Activated CD4-positive, alpha-beta T cell treated with anti-CD3 and anti-CD28 coated beads for 36 hours (primary cell): ENCODE data around the gene U2AF1L4. TPM values are rescaled to one million over a fixed set of nuclear protein-coding genes. Genes with fewer than 3 reads are reported as not detected.

ENCODE experiments used
- ATAC-seq: fragments of 200-7000 bp; cut with Tn5 transposase; one replicate; pipeline ENCODE4 v1.10.0; 2021; ENCODE audit warnings: mild to moderate bottlenecking, moderate library complexity
- CTCF ChIA-PET: fragments of 350-600 bp; sonication (Branson Sonifier 250); formaldehyde crosslinking; loops from one replicate; lab custom pipeline; 2021; ENCODE audit warnings: antibody characterized with exemption; lab: Charles Lee
- POLR2A ChIA-PET: fragments of 350-600 bp; sonication (Branson Sonifier 250); formaldehyde crosslinking; loops from one replicate; lab custom pipeline; 2021; ENCODE audit warnings: antibody characterized with exemption, inconsistent platforms; lab: Charles Lee
- DNase-seq: peaks from one replicate; pipeline ENCODE4 v3.0.0-alpha.2; 2020
- H3K27ac Mint-ChIP-seq: one replicate; pipeline ENCODE4 v1.8.0; 2021; ENCODE audit warnings: mixed read lengths
- H3K27me3 Mint-ChIP-seq: one replicate; pipeline ENCODE4 v1.8.0; 2021; ENCODE audit warnings: mixed read lengths
- H3K36me3 Mint-ChIP-seq: one replicate; pipeline ENCODE4 v1.8.0; 2021; ENCODE audit warnings: low read depth, mixed read lengths
- H3K4me1 Mint-ChIP-seq: one replicate; pipeline ENCODE4 v1.8.0; 2021; ENCODE audit warnings: mixed read lengths
- H3K4me3 Mint-ChIP-seq: one replicate; pipeline ENCODE4 v1.8.0; 2021; ENCODE audit warnings: mild to moderate bottlenecking, moderate library complexity, mixed read lengths
- H3K9me3 Mint-ChIP-seq: one replicate; pipeline ENCODE4 v1.8.0; 2021; ENCODE audit warnings: low read depth, mixed read lengths
- intact Hi-C, 2 experiments: fragments of 100-400 bp; cut with DNase I in 1 of 2; cut with micrococcal nuclease in 1 of 2; formaldehyde crosslinking; loops; one replicate each; pipeline versions ENCODE4 v1.14.2 to v1.15.1; 2022 to 2024; cut with DNase I, micrococcal nuclease
- total RNA-seq, 2 experiments: library from RNA; stranded (reverse); gene quantifications; one replicate each; pipeline ENCODE4 v1.2.3, GENCODE V29; 2021

The U2AF1L4 gene
- total RNA-seq, 2 experiments from 2014 or later, result 31.6 to 37.5 TPM

- Mint-ChIP-seq H3K9me3 (no peaks in the 10 kb centered on the region), H3K27me3 (no peaks in the 10 kb centered on the region), H3K4me3 (peak overlapping the region; percentile 99), H3K4me1 (peaks cover 51% of the 10 kb centered on the region), H3K27ac (peak overlapping the region; percentile 100), H3K36me3 (peaks cover 28% of the 10 kb centered on the region)
- ATAC-seq, result no peak
- POLR2A ChIA-PET, result interaction anchor here (0.5 to 1.0 kb wide), 3 partner anchors 113 to 749 kb away, joined by 4 to 5 read pairs (median 5); no protein-coding TSS in a partner anchor
- CTCF ChIA-PET, result interaction anchor here (1.5 to 1.6 kb wide), 2 partner anchors 124 to 185 kb away, joined by 4 to 5 read pairs; no protein-coding TSS in a partner anchor
- intact Hi-C loops, result loop anchor here in 1 of 2 experiments (10.0 kb wide), 1 partner anchor 601 kb away; the partner anchor contains the start of gene FXYD7
- DNase-seq, result no peak
These were observed 857 bp upstream of the U2AF1L4 start for GRCh38 chr19:35746087-35746462.

DNA sequence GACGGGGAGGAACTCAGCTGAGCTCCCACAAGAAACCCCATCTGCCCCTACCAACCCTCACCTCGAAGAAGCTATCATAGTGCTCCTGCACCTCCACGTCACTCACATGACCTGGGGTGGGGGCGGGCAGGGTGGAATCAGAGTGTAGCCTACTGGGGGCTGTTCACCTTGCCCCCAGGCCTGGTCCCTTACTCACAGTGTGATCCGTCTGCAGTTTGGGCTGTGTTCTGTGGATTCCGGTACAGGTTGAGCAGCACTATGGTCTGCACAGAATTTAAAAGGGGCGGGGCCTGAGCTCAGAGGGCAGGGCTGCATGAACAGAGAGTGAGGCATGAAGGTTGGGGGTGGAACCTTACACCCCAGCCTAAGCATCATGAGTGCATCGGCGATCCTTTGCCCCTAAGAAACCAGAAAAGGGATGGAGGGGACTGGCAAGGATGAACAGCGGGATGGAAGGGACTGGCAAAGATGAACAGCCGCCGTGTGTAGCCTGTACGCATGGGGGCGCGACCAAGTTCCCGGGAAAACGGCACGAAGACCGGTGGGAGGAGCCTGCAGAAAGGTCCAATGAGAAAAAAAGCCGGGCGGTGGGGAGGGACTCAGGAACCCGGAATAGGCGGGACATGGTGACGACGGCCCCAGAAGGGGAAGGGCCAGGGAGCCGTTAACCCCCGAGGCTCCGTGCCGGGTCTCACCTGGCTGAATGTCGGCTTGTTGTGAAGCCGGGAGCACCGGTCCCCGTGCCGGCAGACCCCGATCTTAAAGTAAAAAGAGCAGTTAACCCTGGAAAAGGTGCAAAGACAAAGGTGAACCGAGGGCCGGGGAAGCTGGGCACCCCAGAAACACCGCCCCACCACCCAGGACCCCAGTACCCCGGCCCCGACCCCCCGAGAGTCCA is 539 bp downstream of the U2AF1L4 start:
- ATAC-seq, result peak; percentile 57
- H3K4me3 Mint-ChIP-seq, result peak overlapping the region; percentile 99
- ChIA-PET POLR2A (interaction anchor here (1.0 to 2.3 kb wide), 4 partner anchors 26 to 187 kb away, joined by 4 to 13 read pairs (median 8); no protein-coding TSS in a partner anchor), CTCF (interaction anchor here (0.6 to 2.0 kb wide), 8 partner anchors 23 to 398 kb away, joined by 3 to 8 read pairs (median 4); no protein-coding TSS in a partner anchor)
- no peaks in the 10 kb centered on the region for H3K9me3 Mint-ChIP-seq
- intact Hi-C loops, result loop anchor here (1.0 to 10.0 kb wide), 14 partner anchors 27 to 600 kb away; partner anchors contain the start of genes ARHGAP33 (in 2 of the 2), ETV2 (in 1 of the 2), FXYD7 (in 1 of the 2) and SDHAF1 (in 1 of the 2)
- peak overlapping the region; percentile 100 for H3K27ac Mint-ChIP-seq
- H3K27me3 Mint-ChIP-seq, result no peaks in the 10 kb centered on the region
- H3K36me3 Mint-ChIP-seq, result peaks cover 30% of the 10 kb centered on the region
- peak; percentile 96 for DNase-seq
- peaks cover 49% of the 10 kb centered on the region for H3K4me1 Mint-ChIP-seq

DNA sequence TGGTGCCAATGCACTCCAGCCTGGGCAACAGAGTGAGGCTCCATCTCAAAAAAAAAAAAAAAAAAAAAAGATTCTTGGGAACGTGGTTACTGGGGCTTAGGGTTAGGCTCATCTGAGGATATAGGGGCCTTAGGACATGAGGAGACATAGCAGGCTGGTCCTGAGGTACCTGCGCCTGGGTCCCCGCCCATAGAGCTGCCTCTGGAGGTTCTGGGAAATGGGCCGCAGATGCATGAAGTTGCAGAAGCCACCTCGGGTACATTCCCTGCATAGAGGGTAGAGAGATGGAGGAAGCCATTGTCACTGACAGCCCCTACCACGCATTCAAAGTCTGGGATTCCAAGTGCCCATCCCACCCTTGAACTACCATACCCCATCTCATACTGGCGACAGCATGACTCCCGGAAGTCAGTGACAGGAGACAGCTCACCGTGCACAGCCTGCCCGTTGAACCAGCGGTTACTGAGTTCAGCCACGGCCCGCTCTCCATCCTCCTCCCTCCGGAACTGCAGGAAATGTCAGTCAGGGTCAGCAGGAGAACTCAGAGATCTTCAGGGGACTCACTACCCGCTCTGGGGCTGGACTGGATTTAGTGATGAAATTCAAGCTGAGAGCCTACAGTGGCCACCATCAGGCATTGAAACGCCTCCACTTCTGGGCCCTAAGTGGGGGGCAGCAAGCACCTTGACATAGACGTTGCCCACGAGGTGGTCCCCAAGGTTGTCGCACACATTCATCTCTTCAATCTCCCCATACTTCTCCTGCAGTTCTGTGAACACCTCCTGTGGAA is 1.4 kb downstream of the U2AF1L4 start:
- peak overlapping the region; percentile 99 for H3K4me3 Mint-ChIP-seq
- ChIA-PET POLR2A (interaction anchor here (1.8 to 2.3 kb wide), 2 partner anchors 25 to 41 kb away, joined by 10 to 13 read pairs; no protein-coding TSS in a partner anchor), CTCF (interaction anchor here (1.0 to 2.0 kb wide), 5 partner anchors 22 to 186 kb away, joined by 3 to 8 read pairs (median 4); no protein-coding TSS in a partner anchor)
- H3K36me3 Mint-ChIP-seq, result peaks cover 31% of the 10 kb centered on the region
- peak overlapping the region; percentile 100 for H3K27ac Mint-ChIP-seq
- H3K9me3 Mint-ChIP-seq, result no peaks in the 10 kb centered on the region
- peaks cover 46% of the 10 kb centered on the region for H3K4me1 Mint-ChIP-seq
- DNase-seq (no peak), ATAC-seq (no peak)
- intact Hi-C loops, result loop anchor here (1.0 to 10.0 kb wide), 9 partner anchors 27 to 599 kb away; partner anchors contain the start of genes ARHGAP33 (in 2 of the 2), ETV2 (in 1 of the 2), FXYD7 (in 1 of the 2) and SDHAF1 (in 1 of the 2)
- H3K27me3 Mint-ChIP-seq, result no peaks in the 10 kb centered on the region

- ATAC-seq (peak; percentile 1), DNase-seq (peak; percentile 88)
- Mint-ChIP-seq H3K9me3 (no peaks in the 10 kb centered on the region), H3K36me3 (peaks cover 41% of the 10 kb centered on the region), H3K4me3 (peak within 1 kb of the TSS; percentile 99), H3K4me1 (peaks cover 39% of the 10 kb centered on the region), H3K27me3 (no peaks in the 10 kb centered on the region), H3K27ac (peak within 1 kb of the TSS; percentile 96)
- ChIA-PET CTCF (interaction anchor here (1.0 to 1.2 kb wide), 3 partner anchors 15 to 44 kb away, joined by 3 read pairs; partner anchors contain the start of gene HSPB6), POLR2A (interaction anchor here (0.8 to 1.2 kb wide), 5 partner anchors 24 to 189 kb away, joined by 3 to 8 read pairs (median 6); partner anchors contain the start of gene COX6B1)
- intact Hi-C loops, result loop anchor here (1.0 to 10.0 kb wide), 4 partner anchors 15 to 597 kb away; partner anchors contain the start of genes ETV2 (in 1 of the 2), FXYD7 (in 1 of the 2), HSPB6 (in 1 of the 2) and SDHAF1 (in 1 of the 2)
These were observed 3.0 kb downstream of the U2AF1L4 start, which contains the start of gene IGFLR1 for GRCh38 chr19:35742121-35742724. Gene IGFLR1 (minus strand): TSS chr19:35742452. CDS start chr19:35741180, 1,272 bp downstream.

- intact Hi-C loops, result loop anchor here (1.0 to 10.0 kb wide), 6 partner anchors 48 to 596 kb away; partner anchors contain the start of genes ETV2 (in 1 of the 2), FXYD7 (in 1 of the 2), POLR2I (in 1 of the 2) and SDHAF1 (in 1 of the 2)
- H3K9me3 Mint-ChIP-seq, result no peaks in the 10 kb centered on the region
- DNase-seq (no peak), ATAC-seq (no peak)
- H3K4me1 Mint-ChIP-seq, result peaks cover 33% of the 10 kb centered on the region
- peaks cover 46% of the 10 kb centered on the region for H3K36me3 Mint-ChIP-seq
- ChIA-PET CTCF (interaction anchor here (0.7 to 2.2 kb wide), 9 partner anchors 10 to 273 kb away, joined by 3 to 14 read pairs (median 3); partner anchors contain the start of gene ALKBH6), POLR2A (interaction anchor here (1.0 to 1.3 kb wide), 7 partner anchors 12 to 49 kb away, joined by 3 to 6 read pairs (median 4); no protein-coding TSS in a partner anchor)
- no peaks in the 10 kb centered on the region for H3K27me3 Mint-ChIP-seq
- H3K27ac Mint-ChIP-seq, result peak overlapping the region; percentile 96
- peak overlapping the region; percentile 82 for H3K4me3 Mint-ChIP-seq
These were observed 4.1 kb downstream of the U2AF1L4 start for GRCh38 chr19:35741203-35741515.

DNA sequence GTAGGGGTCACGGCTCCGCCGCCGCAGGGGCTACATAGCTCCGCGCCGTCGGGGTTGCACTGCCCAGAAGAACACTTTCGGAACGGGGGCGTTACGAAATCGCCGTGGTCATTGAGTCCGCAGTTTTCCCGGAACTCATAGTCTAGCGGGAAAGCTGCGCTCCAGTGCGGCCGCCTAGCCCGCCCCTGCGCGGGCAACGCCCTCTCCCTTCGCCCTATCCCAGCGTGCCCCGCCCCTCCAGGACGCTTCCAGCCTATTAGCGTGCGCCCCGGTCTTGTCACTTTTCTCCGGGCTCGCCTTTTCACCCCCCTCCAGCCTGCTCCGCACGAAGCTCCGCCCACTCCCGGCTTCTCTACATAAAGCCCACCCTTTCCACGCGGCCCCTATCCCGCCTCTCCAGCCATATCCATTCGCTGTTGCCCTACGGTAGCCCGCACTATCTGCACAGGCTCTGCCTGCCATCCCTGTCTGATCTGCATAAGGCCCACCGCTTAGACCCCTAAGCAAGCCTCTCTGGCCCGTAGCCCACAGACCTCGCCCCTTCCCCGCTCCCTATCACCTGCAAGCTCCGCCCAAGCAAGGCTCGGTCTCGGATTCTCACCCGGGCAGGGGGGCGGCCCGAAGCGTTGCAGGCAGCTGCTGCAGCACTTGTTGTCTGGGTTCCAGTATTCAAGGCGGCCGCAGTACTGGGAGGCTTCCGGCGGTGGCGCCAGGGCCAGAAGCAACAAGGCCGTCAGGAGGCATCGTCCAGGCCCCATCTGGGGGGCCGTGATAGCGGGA is 4.6 kb downstream of the U2AF1L4 start:
- H3K4me1 Mint-ChIP-seq, result peaks cover 28% of the 10 kb centered on the region
- H3K27ac Mint-ChIP-seq, result peak overlapping the region; percentile 96
- ATAC-seq, result peak; percentile 67
- POLR2A ChIA-PET, result interaction anchor here (0.6 to 1.3 kb wide), 9 partner anchors 10 to 49 kb away, joined by 3 to 6 read pairs (median 4); no protein-coding TSS in a partner anchor
- no peaks in the 10 kb centered on the region for H3K27me3 Mint-ChIP-seq
- H3K4me3 Mint-ChIP-seq, result peak overlapping the region; percentile 82
- no peaks in the 10 kb centered on the region for H3K9me3 Mint-ChIP-seq
- DNase-seq, result peak; percentile 99
- intact Hi-C loops, result loop anchor here (1.0 to 10.0 kb wide), 14 partner anchors 18 to 596 kb away; partner anchors contain the start of genes APLP1 (in 1 of the 2), ARHGAP33 (in 1 of the 2), ETV2 (in 1 of the 2) and FXYD7 (in 1 of the 2)
- peaks cover 49% of the 10 kb centered on the region for H3K36me3 Mint-ChIP-seq
- CTCF ChIA-PET, result interaction anchor here (0.6 to 2.2 kb wide), 14 partner anchors 10 to 274 kb away, joined by 3 to 14 read pairs (median 3); partner anchors contain the start of genes ALKBH6 and HAUS5

DNA sequence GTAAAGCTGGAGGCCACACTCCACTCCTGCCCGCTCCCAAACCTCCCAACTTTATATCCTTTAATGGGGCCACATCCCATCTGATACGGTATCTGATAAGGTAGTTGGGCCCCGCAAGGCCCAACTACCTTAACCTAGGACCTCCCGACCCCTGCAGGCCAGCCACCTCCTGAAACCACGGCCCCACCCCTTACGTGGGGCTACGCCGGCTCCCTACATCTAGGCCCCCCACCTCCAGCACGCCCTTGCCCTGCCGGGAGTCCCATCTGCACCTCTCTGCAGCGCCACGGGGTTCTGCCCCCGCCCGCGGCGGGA is 5.2 kb downstream of the U2AF1L4 start:
- Mint-ChIP-seq H3K27ac (no peak overlapping the region), H3K4me3 (peak overlapping the region; percentile 82), H3K36me3 (peaks cover 52% of the 10 kb centered on the region), H3K4me1 (peaks cover 26% of the 10 kb centered on the region), H3K27me3 (no peaks in the 10 kb centered on the region), H3K9me3 (no peaks in the 10 kb centered on the region)
- ATAC-seq (peak; percentile 1), DNase-seq (no peak)
- ChIA-PET POLR2A (interaction anchor here (0.6 to 1.3 kb wide), 8 partner anchors 10 to 50 kb away, joined by 3 to 6 read pairs (median 4); no protein-coding TSS in a partner anchor), CTCF (interaction anchor here (0.6 to 2.2 kb wide), 8 partner anchors 9 to 274 kb away, joined by 3 to 14 read pairs (median 3); partner anchors contain the start of genes ALKBH6 and HAUS5)
- intact Hi-C loops, result loop anchor here (1.0 to 10.0 kb wide), 14 partner anchors 18 to 595 kb away; partner anchors contain the start of genes APLP1 (in 1 of the 2), ARHGAP33 (in 1 of the 2), ETV2 (in 1 of the 2) and FXYD7 (in 1 of the 2)

DNA sequence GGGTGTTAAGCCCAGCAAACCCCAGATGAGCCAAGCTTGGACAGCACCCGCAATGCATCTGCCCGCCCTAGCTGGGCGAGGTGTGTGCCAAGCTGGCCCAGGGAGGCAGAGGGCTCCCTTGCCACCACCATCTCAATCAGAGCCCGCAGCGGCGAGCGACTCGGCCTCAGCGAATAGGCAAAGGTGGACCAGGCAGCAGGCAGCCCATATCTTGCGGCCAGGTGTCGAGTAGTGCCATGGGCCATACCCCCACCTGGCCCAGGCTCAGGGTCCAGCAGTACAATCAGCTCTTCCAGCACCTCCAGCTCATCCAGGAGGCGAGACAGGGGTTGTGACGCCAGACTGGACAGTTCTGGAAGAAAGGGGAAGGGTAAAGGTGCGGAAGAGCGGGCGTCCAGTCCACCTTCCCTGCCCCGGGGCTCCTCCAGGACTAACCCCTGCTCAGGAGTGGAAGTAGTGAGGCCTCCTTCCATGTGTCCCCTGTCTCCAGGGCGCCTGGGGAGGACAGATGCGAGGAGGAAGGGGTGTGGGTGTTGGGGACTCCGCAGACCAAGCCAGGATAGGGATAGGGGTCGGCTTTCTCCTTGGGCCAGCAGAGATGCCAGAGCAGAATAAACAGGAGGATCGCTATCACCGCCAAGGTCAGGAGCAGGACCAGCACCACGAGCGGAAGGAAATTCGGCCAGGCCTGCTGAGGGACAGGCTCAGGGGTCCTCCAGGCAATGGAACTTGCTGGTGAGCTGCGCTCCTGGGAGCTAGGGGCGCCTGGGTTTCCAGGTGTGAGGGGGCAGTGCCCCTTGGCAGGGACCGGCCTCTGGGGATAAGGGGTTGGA is 5.7 kb downstream of the U2AF1L4 start:
- CTCF ChIA-PET, result interaction anchor here (0.6 to 2.2 kb wide), 5 partner anchors 12 to 275 kb away, joined by 3 to 14 read pairs (median 4); partner anchors contain the start of gene ALKBH6
- ATAC-seq (no peak), DNase-seq (no peak)
- intact Hi-C loops, result loop anchor here (1.0 to 10.0 kb wide), 14 partner anchors 19 to 595 kb away; partner anchors contain the start of genes APLP1 (in 1 of the 2), ARHGAP33 (in 1 of the 2), ETV2 (in 1 of the 2) and FXYD7 (in 1 of the 2)
- peaks cover 25% of the 10 kb centered on the region for H3K4me1 Mint-ChIP-seq
- peaks cover 47% of the 10 kb centered on the region for H3K36me3 Mint-ChIP-seq
- no peak overlapping the region for H3K27ac Mint-ChIP-seq
- no peaks in the 10 kb centered on the region for H3K9me3 Mint-ChIP-seq
- H3K27me3 Mint-ChIP-seq, result no peaks in the 10 kb centered on the region
- peak overlapping the region; percentile 82 for H3K4me3 Mint-ChIP-seq
- POLR2A ChIA-PET, result interaction anchor here (0.6 to 1.3 kb wide), 3 partner anchors 9 to 37 kb away, joined by 3 read pairs; no protein-coding TSS in a partner anchor
